ENCODE results near the gene YIF1A. TPM values are rescaled to one million over a fixed set of nuclear protein-coding genes. Genes with fewer than 3 reads are reported as not detected.
A peak's percentile ranks its signal among the peaks of the same experiment; 100 is the strongest.

The YIF1A gene
- total RNA-seq, 2 experiments from 2014 or later: 57.4 to 64.0 TPM

DNA sequence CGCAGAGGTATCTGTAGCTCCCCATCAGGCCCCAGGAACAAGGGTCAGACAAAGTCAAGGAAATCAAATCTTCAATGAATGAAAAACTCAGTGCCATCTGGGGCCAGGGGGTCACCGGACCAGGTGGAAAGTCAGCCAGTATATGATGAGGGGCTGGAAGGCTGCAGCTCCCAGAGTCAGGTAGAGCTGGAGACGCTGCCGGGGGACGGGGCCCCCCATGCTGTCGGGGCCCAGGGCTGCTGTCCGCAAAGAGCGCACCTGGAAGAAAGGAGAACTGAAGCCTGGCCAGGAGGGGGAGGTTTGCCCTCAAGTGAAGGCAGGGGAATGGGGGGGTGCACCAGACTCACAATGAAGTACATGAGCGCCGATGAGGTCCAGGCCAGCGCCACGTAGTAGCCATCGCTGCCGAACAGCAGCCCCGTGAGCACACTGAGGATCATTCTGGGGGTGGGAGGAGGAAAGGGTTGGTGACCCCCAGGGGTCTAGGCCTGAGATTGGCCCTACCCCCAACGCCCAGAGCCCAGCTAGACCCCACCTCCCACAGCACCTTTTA, 4.3 kb downstream of the YIF1A start:
- ChIA-PET CTCF (interaction anchor here (0.9 to 1.6 kb wide), 2 partner anchors 9 to 27 kb away, joined by 3 read pairs; no protein-coding TSS in a partner anchor), POLR2A (interaction anchor here (1.3 to 7.8 kb wide), 2 partner anchors 14 to 59 kb away, joined by 3 to 76 read pairs; partner anchors contain the start of gene RAB1B)
- Mint-ChIP-seq H3K27ac (no peak overlapping the region), H3K36me3 (ENCODE audit: low read depth) (peaks cover 4% of the 10 kb centered on the region), H3K27me3 (peaks cover under 1% of the 10 kb centered on the region), H3K4me1 (ENCODE audit: low read depth) (peaks cover 27% of the 10 kb centered on the region), H3K4me3 (no peak overlapping the region), H3K9me3 (no peaks in the 10 kb centered on the region)
- DNase-seq (no peak), ATAC-seq (no peak)
- TF ChIP-seq, protein P1, sequence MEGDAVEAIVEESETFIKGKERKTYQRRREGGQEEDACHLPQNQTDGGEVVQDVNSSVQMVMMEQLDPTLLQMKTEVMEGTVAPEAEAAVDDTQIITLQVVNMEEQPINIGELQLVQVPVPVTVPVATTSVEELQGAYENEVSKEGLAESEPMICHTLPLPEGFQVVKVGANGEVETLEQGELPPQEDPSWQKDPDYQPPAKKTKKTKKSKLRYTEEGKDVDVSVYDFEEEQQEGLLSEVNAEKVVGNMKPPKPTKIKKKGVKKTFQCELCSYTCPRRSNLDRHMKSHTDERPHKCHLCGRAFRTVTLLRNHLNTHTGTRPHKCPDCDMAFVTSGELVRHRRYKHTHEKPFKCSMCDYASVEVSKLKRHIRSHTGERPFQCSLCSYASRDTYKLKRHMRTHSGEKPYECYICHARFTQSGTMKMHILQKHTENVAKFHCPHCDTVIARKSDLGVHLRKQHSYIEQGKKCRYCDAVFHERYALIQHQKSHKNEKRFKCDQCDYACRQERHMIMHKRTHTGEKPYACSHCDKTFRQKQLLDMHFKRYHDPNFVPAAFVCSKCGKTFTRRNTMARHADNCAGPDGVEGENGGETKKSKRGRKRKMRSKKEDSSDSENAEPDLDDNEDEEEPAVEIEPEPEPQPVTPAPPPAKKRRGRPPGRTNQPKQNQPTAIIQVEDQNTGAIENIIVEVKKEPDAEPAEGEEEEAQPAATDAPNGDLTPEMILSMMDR (IDR thresholded peaks at IDR 0.05): no peak
- intact Hi-C loops (cut with micrococcal nuclease): loop anchor here (5.0 kb wide), 1 partner anchor 62 kb away; no protein-coding TSS in a partner anchor

DNA sequence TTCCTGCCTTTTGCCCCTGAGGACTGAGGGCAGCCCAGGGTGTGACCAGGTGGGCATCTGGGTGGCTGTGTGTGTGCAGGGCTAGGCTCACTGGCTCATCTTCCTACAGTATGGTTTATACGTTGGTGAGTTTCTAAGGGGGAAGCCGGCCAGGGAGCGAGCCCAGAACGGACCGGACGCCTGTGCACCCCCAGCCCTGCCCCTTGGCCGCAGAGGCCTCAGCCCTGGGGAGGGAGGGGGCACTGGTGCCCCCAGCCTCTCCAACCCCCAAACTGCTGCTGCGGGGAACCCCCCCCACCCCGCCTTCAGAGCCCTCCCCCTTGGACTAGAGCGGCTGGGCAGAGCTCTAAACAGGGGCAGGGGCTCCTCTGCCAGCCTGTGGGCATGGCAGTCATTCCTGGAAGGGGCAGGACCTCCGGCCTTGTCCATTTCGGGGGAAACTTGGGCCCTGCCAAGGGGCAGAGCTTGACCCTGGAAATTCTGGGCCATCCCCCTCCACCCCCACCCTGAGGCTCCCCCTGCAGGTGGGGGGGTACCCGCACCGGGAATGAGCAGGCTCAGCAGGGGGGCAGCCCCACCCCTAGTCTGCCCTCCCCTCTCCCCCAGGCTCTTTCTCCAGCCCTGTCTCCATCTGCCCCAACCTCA, 5.4 kb downstream of the YIF1A start:
- H3K4me1 Mint-ChIP-seq (ENCODE audit: low read depth): peaks cover 33% of the 10 kb centered on the region
- H3K36me3 Mint-ChIP-seq (ENCODE audit: low read depth): peaks cover 4% of the 10 kb centered on the region
- ChIA-PET POLR2A (interaction anchor here (7.8 kb wide), 1 partner anchor 13 kb away, joined by 76 read pairs; the partner anchor contains the start of gene RAB1B), CTCF (interaction anchor here (0.6 to 3.8 kb wide), 12 partner anchors 13 to 106 kb away, joined by 3 to 37 read pairs (median 4); partner anchors contain the start of genes B4GAT1 and RAB1B)
- intact Hi-C loops (cut with micrococcal nuclease): loop anchor here (5.0 kb wide), 1 partner anchor 61 kb away; no protein-coding TSS in a partner anchor
- no peaks in the 10 kb centered on the region for H3K9me3 Mint-ChIP-seq
- TF ChIP-seq, protein P1 (IDR thresholded peaks at IDR 0.05): no peak
- ATAC-seq: no peak
- no peak overlapping the region for H3K4me3 Mint-ChIP-seq
- no peak overlapping the region for H3K27ac Mint-ChIP-seq
- H3K27me3 Mint-ChIP-seq: peaks cover 1% of the 10 kb centered on the region
- DNase-seq: no peak

DNA sequence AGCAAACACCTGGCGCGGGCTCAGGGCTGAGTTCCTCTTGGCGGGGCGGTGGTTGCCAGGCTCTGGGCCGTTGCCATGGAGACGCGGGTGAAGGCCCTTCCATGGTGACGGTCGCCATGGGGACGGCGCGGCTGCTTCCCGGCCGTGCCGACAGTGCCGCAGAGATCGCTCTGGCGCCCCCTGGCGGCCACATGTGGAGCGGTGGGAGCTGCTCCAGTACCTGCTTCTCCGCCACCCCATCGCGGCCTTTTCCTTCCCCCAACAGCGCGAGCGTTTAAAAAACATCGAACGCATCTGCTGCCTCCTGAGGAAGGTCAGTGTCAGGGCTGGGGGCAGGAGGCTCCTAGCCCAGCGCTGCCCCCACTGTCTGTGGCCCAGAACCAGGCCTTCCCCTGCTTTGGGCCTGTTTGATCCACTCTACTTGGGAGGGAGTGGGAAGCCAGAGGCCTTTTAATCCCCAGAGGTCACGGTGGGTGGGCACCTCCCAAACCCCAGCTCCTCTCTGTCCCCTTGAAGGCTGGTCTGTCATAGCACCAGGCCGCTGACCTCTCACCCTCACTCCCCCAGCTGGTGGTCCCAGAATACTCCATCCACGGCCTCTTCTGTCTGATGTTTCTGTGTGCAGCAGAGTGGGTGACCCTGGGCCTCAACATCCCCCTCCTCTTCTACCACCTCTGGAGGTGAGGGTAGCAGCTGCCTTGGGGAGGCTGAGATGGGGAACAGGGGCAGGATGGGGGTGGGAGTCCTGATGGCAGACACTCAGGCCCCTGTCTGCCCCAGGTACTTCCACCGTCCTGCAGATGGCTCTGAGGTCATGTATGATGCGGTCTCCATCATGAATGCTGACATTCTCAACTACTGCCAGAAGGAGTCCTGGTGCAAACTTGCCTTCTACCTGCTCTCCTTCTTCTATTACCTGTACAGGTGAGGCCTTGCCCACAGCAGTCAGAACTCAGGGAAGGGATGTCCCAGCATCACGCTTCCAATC, 6.2 kb downstream of the YIF1A start:
- CTCF ChIA-PET: interaction anchor here (0.6 to 3.8 kb wide), 17 partner anchors 8 to 106 kb away, joined by 3 to 37 read pairs (median 5); partner anchors contain the start of genes B4GAT1, CD248, RAB1B and TMEM151A
- Mint-ChIP-seq H3K4me1 (ENCODE audit: low read depth) (peaks cover 33% of the 10 kb centered on the region), H3K27me3 (peaks cover 1% of the 10 kb centered on the region), H3K36me3 (ENCODE audit: low read depth) (peaks cover 2% of the 10 kb centered on the region), H3K9me3 (no peaks in the 10 kb centered on the region), H3K4me3 (peak overlapping the region; percentile 19), H3K27ac (peak overlapping the region; percentile 38)
- peak; percentile 89 for ATAC-seq
- TF ChIP-seq, protein P1 (IDR thresholded peaks at IDR 0.05): peak; percentile 91
- peak; percentile 100 for DNase-seq
- POLR2A ChIA-PET: interaction anchor here (0.6 to 7.8 kb wide), 6 partner anchors 8 to 62 kb away, joined by 3 to 76 read pairs (median 4); partner anchors contain the start of genes BRMS1, RAB1B and TMEM151A
- intact Hi-C loops (cut with micrococcal nuclease): loop anchor here (5.0 kb wide), 1 partner anchor 60 kb away; no protein-coding TSS in a partner anchor

DNA sequence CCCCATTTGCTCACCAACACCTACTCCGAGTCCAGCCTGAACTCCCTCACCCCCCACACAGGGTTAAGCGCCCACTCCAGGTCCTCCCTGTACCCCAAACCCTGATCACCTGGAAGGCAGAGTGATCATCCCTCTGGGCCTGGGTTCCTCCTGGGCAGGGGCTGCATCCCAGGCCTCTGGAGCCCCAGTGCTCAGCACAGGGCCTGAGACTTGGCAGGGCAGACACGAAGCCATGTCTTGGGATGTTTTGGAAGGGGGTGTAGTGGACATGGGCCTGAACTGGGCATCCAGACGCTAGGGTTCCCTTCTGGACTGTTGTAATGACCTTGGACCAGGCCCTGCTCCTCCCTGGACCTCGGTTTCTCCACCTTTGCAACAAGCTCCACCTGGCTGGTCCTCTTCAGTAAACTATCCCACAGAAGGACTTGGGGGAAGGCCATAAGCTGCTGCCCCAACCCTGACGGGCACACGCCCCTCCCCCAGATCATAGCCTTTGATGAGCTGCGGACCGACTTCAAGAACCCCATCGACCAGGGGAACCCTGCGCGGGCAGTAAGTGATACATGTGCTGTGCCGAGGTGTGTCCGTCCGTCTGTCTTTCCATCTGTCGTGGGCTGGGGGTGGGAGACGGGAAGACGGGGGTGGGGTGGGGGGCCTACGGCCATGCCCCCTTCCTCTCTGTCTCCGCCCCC, 7.0 kb downstream of the YIF1A start:
- no peak overlapping the region for H3K27ac Mint-ChIP-seq
- intact Hi-C loops (cut with micrococcal nuclease): loop anchor here (5.0 kb wide), 1 partner anchor 60 kb away; no protein-coding TSS in a partner anchor
- ChIA-PET CTCF (interaction anchor here (0.7 to 3.8 kb wide), 13 partner anchors 9 to 502 kb away, joined by 3 to 37 read pairs (median 5); partner anchors contain the start of genes B4GAT1, CD248, RAB1B and TMEM151A), POLR2A (interaction anchor here (0.7 to 7.8 kb wide), 6 partner anchors 9 to 63 kb away, joined by 3 to 76 read pairs (median 4); partner anchors contain the start of genes BRMS1, RAB1B and TMEM151A)
- ATAC-seq: peak; percentile 17
- H3K9me3 Mint-ChIP-seq: no peaks in the 10 kb centered on the region
- peaks cover 1% of the 10 kb centered on the region for H3K27me3 Mint-ChIP-seq
- no peak for DNase-seq
- H3K4me3 Mint-ChIP-seq: peak overlapping the region; percentile 19
- H3K36me3 Mint-ChIP-seq (ENCODE audit: low read depth): peaks cover 2% of the 10 kb centered on the region
- H3K4me1 Mint-ChIP-seq (ENCODE audit: low read depth): peaks cover 25% of the 10 kb centered on the region
- TF ChIP-seq, protein P1 (IDR thresholded peaks at IDR 0.05): no peak

All from activated CD8-positive, alpha-beta T cell treated with anti-CD3 and anti-CD28 coated beads for 36 hours (primary cell).